DLD1 (cell line): ENCODE measurements around the gene SETD5.
"Not testable (repeated sequence)": the region's sequence is repeated elsewhere in the genome, so short reads cannot be mapped to it uniquely, and the experiment has no call there.

Experiments
- in situ Hi-C: cut with HindIII; loops from 2 replicates; pipeline ENCODE4 v1.10.0; 2017; ENCODE audit warnings: low sequenced_read_pairs

Gene SETD5

GRCh38 chr3:9448643-9449042, 51.2 kb downstream of the SETD5 start:
- in situ Hi-C loops: no loop called here

GRCh38 chr3:9450126-9450525, 52.7 kb downstream of the SETD5 start:
- in situ Hi-C loops: no loop called here

- in situ Hi-C loops: no loop called here
These were observed 53.6 kb downstream of the SETD5 start for GRCh38 chr3:9450991-9451390.

- in situ Hi-C loops: no loop called here
These were observed 55.0 kb downstream of the SETD5 start for GRCh38 chr3:9452417-9452816.

- in situ Hi-C loops: no loop called here
These were observed 58.2 kb downstream of the SETD5 start for GRCh38 chr3:9455596-9456131.

GRCh38 chr3:9467451-9467850, 70.0 kb downstream of the SETD5 start:
- in situ Hi-C loops: no loop called here

GRCh38 chr3:9468460-9468859, 71.0 kb downstream of the SETD5 start:
- in situ Hi-C loops: no loop called here

GRCh38 chr3:9469986-9470385, 72.6 kb downstream of the SETD5 start:
- in situ Hi-C loops: no loop called here

- in situ Hi-C loops: no loop called here
These were observed 76.2 kb downstream of the SETD5 start for GRCh38 chr3:9473496-9474065.

- in situ Hi-C loops: no loop called here
These were observed 77.1 kb downstream of the SETD5 start for GRCh38 chr3:9474482-9474881.

GRCh38 chr3:9476935-9477334, 79.5 kb downstream of the SETD5 start:
- in situ Hi-C loops: no loop called here

- in situ Hi-C loops: no loop called here
These were observed 82.8 kb downstream of the SETD5 start for GRCh38 chr3:9480265-9480664.

- in situ Hi-C loops: no loop called here
These were observed 87.8 kb downstream of the SETD5 start for GRCh38 chr3:9485248-9485647.

GRCh38 chr3:9491506-9491905, 94.1 kb downstream of the SETD5 start:
- in situ Hi-C loops: no loop called here

GRCh38 chr3:9494036-9494435, 96.6 kb downstream of the SETD5 start:
- in situ Hi-C loops: not testable (repeated sequence)

GRCh38 chr3:9496893-9497292, 99.5 kb downstream of the SETD5 start:
- in situ Hi-C loops: no loop called here

- in situ Hi-C loops: no loop called here
These were observed 100.6 kb downstream of the SETD5 start for GRCh38 chr3:9497821-9498565.

- in situ Hi-C loops: no loop called here
These were observed 101.4 kb downstream of the SETD5 start for GRCh38 chr3:9498781-9499180.

GRCh38 chr3:9499455-9500107, 102.2 kb downstream of the SETD5 start:
- in situ Hi-C loops: no loop called here

- in situ Hi-C loops: no loop called here
These were observed 103.0 kb downstream of the SETD5 start for GRCh38 chr3:9500108-9501050.

GRCh38 chr3:9501226-9501625, 103.8 kb downstream of the SETD5 start:
- in situ Hi-C loops: no loop called here
